Glutamatergic neuron (in vitro differentiated cells): ENCODE measurements around the gene ALDH1A1. TPM values are rescaled to one million over a fixed set of nuclear protein-coding genes. Genes with fewer than 3 reads are reported as not detected.

ENCODE experiments used
- DNase-seq: peaks from one replicate; pipeline ENCODE4 v3.0.0; 2022
- H3K27ac Mint-ChIP-seq: one replicate; pipeline ENCODE4 v1.8.0; 2020; ENCODE audit warnings: mild to moderate bottlenecking, mixed read lengths, inconsistent platforms; ENCODE audit not compliant: unreplicated experiment
- H3K27me3 Mint-ChIP-seq: one replicate; pipeline ENCODE4 v1.8.0; 2020; ENCODE audit warnings: mild to moderate bottlenecking, moderate library complexity, mixed read lengths, inconsistent platforms; ENCODE audit not compliant: unreplicated experiment
- H3K36me3 Mint-ChIP-seq: one replicate; pipeline ENCODE4 v1.8.0; 2020; ENCODE audit warnings: mild to moderate bottlenecking, mixed read lengths, inconsistent platforms; ENCODE audit not compliant: unreplicated experiment
- H3K4me1 Mint-ChIP-seq: one replicate; pipeline ENCODE4 v1.8.0; 2020; ENCODE audit warnings: mild to moderate bottlenecking, low read depth, mixed read lengths, inconsistent platforms; ENCODE audit not compliant: unreplicated experiment
- H3K4me3 Mint-ChIP-seq: one replicate; pipeline ENCODE4 v1.8.0; 2020; ENCODE audit warnings: mild to moderate bottlenecking, mixed read lengths, inconsistent platforms; ENCODE audit not compliant: unreplicated experiment
- H3K9me3 Mint-ChIP-seq: one replicate; pipeline ENCODE4 v1.8.0; 2020; ENCODE audit warnings: mild to moderate bottlenecking, moderate library complexity, mixed read lengths, inconsistent platforms; ENCODE audit not compliant: unreplicated experiment
- total RNA-seq: library from RNA; stranded (reverse); fragmentation: NEBNext Ultra II Directional; extraction: Animal tissue kit (Norgen Biotek cat#: 25700); gene quantifications from one replicate; pipeline ENCODE4 v1.2.1, GENCODE V29; 2021; ENCODE audit not compliant: unreplicated experiment
- TF ChIP-seq, protein P1 (sequence below): fragments of 200-600 bp; sonication (generic); IDR thresholded peaks from one replicate; pipeline ENCODE4 v1.5.0; 2021; ENCODE audit not compliant: partially characterized antibody, unreplicated experiment

ALDH1A1 gene
- total RNA-seq, 1 donor from 2014 or later: not detected

GRCh38 chr9:72904267-72905093 is 48.4 kb downstream of the ALDH1A1 start:
- Mint-ChIP-seq H3K4me1 (no peaks in the 10 kb centered on the region), H3K36me3 (no peaks in the 10 kb centered on the region), H3K4me3 (no peak overlapping the region), H3K27me3 (no peaks in the 10 kb centered on the region), H3K9me3 (no peaks in the 10 kb centered on the region), H3K27ac (no peak overlapping the region)
- TF ChIP-seq, protein P1, sequence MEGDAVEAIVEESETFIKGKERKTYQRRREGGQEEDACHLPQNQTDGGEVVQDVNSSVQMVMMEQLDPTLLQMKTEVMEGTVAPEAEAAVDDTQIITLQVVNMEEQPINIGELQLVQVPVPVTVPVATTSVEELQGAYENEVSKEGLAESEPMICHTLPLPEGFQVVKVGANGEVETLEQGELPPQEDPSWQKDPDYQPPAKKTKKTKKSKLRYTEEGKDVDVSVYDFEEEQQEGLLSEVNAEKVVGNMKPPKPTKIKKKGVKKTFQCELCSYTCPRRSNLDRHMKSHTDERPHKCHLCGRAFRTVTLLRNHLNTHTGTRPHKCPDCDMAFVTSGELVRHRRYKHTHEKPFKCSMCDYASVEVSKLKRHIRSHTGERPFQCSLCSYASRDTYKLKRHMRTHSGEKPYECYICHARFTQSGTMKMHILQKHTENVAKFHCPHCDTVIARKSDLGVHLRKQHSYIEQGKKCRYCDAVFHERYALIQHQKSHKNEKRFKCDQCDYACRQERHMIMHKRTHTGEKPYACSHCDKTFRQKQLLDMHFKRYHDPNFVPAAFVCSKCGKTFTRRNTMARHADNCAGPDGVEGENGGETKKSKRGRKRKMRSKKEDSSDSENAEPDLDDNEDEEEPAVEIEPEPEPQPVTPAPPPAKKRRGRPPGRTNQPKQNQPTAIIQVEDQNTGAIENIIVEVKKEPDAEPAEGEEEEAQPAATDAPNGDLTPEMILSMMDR: no peak
- no peak for DNase-seq

DNA sequence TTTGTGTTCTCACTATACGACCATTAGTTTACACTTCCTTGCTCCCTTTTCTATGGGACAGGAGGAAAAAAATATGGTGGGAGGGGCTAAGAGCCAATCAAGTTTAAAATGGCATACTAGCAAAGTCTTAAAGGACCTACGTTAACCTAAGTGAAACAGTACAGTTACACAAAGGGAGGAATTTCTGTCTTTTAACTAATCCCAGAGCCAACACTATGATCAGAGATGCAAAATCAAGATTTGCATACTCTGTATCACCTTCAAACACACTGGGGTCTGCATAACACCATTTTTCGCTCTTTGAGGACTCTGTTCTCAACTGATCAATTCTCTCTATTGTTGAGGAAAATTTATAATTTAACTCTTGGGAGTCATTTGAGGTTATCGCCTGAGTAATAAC is 49.8 kb downstream of the ALDH1A1 start:
- Mint-ChIP-seq H3K4me1 (no peaks in the 10 kb centered on the region), H3K27me3 (no peaks in the 10 kb centered on the region), H3K9me3 (no peaks in the 10 kb centered on the region), H3K36me3 (no peaks in the 10 kb centered on the region), H3K4me3 (no peak overlapping the region), H3K27ac (no peak overlapping the region)
- TF ChIP-seq, protein P1: no peak
- no peak for DNase-seq

DNA sequence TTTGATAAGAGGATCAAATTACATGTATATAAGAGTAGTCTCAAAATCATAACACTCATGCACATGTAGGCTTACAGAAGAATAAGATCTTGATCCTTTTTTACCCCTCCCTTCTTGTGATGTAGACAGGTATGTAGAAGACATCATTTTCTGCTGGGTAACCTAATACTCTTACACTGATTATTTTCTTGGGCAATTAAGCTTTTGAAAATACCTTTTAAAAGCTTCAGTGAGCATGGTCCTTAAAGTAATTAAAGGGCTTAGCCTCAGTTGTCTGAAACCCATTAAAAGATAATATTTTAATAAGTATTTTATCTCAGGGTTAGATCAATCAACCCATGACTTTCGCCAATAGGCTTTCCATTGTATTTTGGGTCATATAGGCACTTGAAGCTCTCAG is 50.6 kb downstream of the ALDH1A1 start:
- Mint-ChIP-seq H3K4me1 (no peaks in the 10 kb centered on the region), H3K27me3 (no peaks in the 10 kb centered on the region), H3K9me3 (no peaks in the 10 kb centered on the region), H3K36me3 (no peaks in the 10 kb centered on the region), H3K4me3 (no peak overlapping the region), H3K27ac (no peak overlapping the region)
- DNase-seq: no peak
- TF ChIP-seq, protein P1: no peak

DNA sequence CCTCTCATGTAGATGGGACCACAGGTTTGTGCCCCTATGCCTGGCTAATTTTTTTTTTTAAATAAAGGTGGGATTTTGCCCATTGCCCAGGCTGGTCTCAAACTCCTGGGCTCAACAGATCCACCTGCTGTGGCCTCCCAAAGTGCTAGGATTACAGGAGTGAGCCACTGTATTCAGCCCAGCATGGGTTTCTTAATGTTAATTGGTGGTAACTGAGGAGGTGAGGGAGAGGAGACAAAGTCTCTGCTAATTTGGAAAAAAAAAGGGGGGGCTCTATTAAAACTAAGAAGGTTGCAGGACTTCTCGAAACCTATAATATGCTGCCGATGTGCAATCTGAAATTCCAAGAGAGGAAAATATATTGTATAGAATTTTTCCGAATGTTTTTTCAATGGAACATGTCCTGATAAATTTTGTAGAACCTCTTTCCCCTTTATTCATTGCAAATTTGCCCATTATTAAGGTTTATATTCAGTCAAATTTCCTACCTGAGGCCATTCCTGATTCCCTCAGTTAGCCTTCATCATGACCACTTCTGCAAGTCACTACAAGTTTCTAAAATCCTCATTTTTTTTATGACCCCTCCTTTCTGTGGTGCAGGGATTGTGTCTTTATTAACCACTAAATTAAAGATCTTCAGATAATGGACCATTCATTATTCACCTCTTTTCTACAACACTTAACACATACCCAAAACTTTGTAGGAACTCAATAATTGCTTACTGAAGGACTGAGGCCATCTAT is 52.9 kb downstream of the ALDH1A1 start:
- Mint-ChIP-seq H3K4me1 (no peaks in the 10 kb centered on the region), H3K27ac (no peak overlapping the region), H3K36me3 (no peaks in the 10 kb centered on the region), H3K9me3 (no peaks in the 10 kb centered on the region), H3K4me3 (no peak overlapping the region), H3K27me3 (peaks cover 2% of the 10 kb centered on the region)
- DNase-seq: no peak
- TF ChIP-seq, protein P1: no peak
